GM23248 (cell line): ENCODE data around the gene RPS19.

Experiments
- EZH2 ChIP-seq: fragments of 200-600 bp; sonication (generic); IDR thresholded peaks from 2 replicates; pipeline ENCODE4 v1.6.1; 2018; ENCODE audit warnings: antibody characterized with exemption, mild to moderate bottlenecking; ENCODE audit not compliant: insufficient read depth, poor library complexity, severe bottlenecking
- EZH2phosphoT487 ChIP-seq: fragments of 200-600 bp; sonication (generic); IDR thresholded peaks from 2 replicates; pipeline ENCODE4 v1.6.1; 2018; ENCODE audit warnings: antibody characterized with exemption, moderate library complexity, mild to moderate bottlenecking, low read depth; ENCODE audit not compliant: insufficient read depth

GRCh38 chr19:41903193-41903953 is 43.3 kb downstream of the RPS19 start:
- TF ChIP-seq EZH2 = no peak
- no peak for TF ChIP-seq EZH2phosphoT487
